Epithelial cell of esophagus (primary cell): ENCODE data around the gene B3GALT6.

Experiments used
- DNase-seq: peaks from one replicate; pipeline ENCODE4 v3.0.0; 2010; ENCODE audit warnings: low read depth
- H3K4me3 ChIP-seq: 2 replicates; pipeline ENCODE4 v1.5.1; 2011; ENCODE audit warnings: mild to moderate bottlenecking, low read length, control low read depth
- TF ChIP-seq, protein P1 (sequence below): IDR thresholded peaks from 2 replicates; pipeline ENCODE4 v1.5.1; 2011; ENCODE audit warnings: low read depth, mild to moderate bottlenecking, low read length, control low read depth, inconsistent platforms; ENCODE audit not compliant: insufficient read depth; ENCODE audit errors: missing control alignments

B3GALT6 gene

DNA sequence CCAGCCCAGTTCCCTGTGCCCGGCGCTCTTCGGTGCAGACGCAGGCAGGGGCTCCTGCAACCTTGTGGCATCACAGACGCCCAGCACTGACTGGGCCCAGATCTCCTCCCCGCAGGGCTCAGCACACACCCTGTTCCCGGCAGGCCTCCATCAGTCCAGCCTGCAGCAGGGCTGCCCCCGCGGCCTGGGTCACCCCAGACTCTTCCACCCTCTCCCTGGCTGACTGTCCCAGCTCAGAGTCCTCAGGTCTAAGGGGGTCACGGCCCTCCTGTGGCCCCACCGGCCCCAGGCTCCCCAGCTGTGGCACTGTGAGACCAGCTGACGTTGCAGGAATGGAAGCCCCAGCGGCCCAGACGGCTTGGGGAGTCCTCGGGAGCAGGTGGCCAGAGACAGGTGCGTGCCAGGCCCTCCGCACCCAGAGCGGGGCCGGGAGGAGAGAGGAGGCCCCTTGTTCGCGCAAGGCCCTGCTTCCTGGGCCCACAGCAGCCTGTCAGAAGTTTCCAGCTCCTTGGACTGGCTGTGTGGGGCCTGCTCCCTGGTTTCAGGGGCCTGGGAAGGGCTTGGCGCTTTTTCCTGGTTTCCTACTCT lies 4.2 kb downstream of the B3GALT6 start:
- TF ChIP-seq, protein P1, sequence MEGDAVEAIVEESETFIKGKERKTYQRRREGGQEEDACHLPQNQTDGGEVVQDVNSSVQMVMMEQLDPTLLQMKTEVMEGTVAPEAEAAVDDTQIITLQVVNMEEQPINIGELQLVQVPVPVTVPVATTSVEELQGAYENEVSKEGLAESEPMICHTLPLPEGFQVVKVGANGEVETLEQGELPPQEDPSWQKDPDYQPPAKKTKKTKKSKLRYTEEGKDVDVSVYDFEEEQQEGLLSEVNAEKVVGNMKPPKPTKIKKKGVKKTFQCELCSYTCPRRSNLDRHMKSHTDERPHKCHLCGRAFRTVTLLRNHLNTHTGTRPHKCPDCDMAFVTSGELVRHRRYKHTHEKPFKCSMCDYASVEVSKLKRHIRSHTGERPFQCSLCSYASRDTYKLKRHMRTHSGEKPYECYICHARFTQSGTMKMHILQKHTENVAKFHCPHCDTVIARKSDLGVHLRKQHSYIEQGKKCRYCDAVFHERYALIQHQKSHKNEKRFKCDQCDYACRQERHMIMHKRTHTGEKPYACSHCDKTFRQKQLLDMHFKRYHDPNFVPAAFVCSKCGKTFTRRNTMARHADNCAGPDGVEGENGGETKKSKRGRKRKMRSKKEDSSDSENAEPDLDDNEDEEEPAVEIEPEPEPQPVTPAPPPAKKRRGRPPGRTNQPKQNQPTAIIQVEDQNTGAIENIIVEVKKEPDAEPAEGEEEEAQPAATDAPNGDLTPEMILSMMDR = no peak
- no peak overlapping the region for H3K4me3 ChIP-seq
- no peak for DNase-seq

DNA sequence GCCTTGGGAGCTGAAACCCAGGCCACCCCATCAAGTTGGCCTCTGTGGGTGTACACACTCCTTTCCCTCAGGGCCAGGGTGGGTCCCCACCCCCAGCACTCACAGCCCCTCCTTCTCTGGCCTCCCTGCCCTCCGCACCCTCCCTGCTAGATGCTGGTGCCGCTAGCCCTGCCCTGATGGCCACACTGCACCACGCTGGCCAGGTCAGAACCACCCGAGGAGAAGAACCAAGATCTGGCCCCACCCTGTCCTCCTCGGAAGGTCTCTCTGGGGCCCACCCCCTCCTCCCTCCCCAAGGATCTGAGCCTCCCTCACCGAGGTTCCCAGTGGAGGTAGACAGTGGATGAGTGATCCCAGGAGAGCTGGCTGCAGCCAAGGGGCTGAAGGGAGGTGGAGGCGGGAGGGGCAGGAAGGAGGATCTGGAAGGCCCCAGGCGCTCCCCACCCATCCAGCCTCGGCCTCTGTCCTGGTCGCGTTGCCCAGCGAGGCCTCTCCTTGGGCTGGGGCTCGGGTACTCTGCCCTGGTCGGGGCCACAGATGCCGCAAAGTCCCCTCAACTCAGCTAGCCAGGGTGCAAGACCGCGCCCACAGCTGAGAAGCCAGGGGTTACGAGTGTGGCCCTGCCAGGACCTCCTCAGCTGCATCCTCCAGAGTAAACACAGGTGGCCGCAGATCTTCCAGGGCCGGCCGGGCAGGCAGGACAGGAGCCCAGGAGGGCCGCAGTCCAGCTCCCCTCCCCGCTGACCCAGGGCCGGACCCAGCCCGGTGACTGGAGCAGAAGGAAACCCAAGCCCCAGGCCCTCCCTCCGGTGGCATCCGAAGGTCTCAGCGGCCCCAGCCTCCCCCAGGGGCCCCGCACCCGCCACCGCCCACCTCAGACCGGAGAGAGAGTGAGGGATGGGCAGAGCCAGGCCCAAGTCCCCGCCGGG lies 5.2 kb downstream of the B3GALT6 start:
- H3K4me3 ChIP-seq = no peak overlapping the region
- no peak for DNase-seq
- TF ChIP-seq, protein P1 = no peak

DNA sequence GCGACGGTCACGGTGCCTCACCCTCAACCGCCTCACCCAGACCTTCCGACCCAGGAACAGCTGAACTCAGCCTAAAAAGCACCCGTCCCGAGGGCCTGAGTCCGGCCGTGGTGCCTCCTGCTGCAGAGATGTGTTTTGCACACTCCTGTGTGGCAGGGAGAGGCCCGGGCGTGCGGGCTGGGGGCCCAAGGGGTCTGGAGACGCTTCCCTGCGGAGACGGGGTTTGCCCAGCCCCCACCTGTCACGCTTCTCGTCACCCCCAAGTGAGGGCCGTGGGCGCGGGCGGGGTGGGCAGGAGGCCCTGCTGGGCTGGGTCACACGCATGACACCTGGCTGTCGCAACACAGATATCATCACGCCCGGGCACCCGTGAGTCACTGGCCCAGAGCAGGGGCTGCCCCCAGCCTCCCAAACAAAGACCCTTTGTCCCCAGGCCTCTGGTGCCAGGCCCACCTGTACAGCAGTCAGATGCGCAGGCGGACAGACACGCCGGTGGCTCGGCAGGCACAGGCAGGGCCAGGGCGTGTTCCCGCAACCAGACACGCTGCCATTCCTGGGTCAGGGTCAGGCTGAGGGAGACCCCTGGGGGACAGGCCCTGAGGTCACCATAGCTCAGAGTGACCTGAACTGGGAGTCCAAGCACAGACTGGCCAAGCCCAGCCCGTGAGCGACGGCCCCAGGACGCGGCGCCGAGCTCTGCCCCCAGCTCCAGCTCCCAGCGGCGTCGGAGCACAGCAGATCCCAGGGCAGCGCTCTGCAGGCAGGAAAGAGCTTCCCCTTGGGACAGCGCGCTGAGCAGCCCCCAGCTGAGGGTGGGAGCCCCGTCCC lies 6.1 kb downstream of the B3GALT6 start:
- TF ChIP-seq, protein P1 = no peak
- no peak overlapping the region for H3K4me3 ChIP-seq
- peak; percentile 37 for DNase-seq

DNA sequence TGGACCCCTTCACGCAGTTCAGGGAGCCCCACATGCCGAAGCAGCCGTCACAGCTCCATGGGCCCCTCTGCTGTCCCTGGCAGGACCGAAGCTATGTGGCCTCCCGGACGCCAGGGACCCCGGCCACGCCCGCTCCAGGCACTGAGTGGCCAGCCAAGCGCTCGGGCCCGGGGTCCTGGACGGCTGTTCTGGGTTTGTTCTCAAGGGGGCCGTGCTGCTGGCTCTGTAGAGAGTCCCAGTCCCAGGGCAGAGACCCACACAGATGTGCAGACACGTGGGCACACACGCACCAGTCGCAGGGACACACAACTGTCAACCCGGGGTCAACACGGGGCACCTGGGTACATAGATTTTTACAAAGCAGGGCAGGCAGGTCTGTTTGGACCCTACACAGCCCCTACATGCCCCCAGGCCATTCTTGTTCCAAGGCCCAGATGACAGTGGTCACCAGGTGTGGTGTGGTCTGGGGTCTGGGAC lies 6.7 kb downstream of the B3GALT6 start:
- TF ChIP-seq, protein P1 = no peak
- no peak overlapping the region for H3K4me3 ChIP-seq
- no peak for DNase-seq

DNA sequence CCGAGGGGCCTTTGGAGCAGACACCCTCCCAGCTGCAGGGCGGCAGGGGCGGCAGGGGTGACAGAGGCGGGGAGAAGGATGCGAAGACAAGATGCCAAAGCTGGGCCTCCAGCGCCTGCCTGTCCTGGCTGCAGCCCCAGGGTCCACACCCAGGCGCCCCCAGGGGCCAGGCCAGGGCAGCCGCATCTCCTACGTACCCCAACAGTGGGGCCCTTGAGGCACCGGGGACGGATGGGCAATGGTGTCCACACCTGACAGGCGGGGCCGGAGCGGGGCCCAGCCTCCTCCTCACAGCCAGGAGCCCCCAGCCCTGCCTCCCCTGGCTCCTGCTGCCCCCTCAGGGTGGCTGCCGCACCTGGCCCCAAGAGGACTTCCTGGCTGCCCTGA lies 7.2 kb downstream of the B3GALT6 start:
- TF ChIP-seq, protein P1 = no peak
- DNase-seq = no peak
- H3K4me3 ChIP-seq = no peak overlapping the region

DNA sequence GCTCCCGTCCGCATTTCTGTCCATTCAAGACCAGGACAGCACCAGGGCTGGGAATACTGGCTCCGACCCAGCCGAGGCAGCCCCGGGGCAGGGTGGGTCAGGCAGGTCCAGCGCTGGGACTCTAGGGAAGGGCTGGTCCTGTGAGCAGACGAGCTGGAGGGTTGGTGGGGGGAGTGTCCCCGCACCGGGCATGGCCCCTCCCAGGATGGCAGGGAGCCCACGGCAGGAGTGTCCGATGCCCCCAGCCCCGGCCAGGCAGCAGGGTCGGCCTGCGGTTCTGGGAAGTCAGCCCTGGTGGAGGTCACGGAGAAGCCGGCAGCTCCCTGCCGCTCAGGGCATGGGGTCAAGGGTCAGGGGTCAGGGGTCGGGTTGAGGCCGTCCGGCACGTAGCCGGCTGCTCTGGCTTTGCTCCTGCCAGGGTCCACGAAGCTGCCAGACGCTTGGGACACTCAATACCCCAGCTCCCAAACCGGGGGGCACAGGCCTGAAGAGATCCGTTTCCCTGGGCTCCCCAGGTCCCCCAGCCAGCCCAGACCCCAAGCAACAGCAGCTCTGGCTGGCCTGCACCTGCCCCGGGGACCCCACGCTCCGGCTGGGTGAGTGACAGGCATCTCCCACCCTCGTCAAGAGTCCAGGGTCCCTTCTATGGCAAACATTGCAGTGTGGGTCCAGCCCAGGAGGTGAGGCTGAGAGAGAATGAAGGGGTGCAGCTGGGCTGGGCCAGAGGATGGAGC lies 7.7 kb downstream of the B3GALT6 start:
- no peak for DNase-seq
- H3K4me3 ChIP-seq = no peak overlapping the region

More for the DNA sequence above, 7.7 kb downstream of the B3GALT6 start:
- TF ChIP-seq, protein P1 = no peak
